Endodermal cell (in vitro differentiated cells): ENCODE results near the gene LZTS2. TPM values are rescaled to one million over a fixed set of nuclear protein-coding genes. Genes with fewer than 3 reads are reported as not detected.

ENCODE experiments used
- DNase-seq: peaks from one replicate; pipeline ENCODE4 v3.0.0-alpha.2; 2017
- H3K27ac ChIP-seq: 2 replicates; pipeline ENCODE4 v1.5.1; 2013; ENCODE audit warnings: mild to moderate bottlenecking, low read depth, low read length, moderate library complexity
- H3K27me3 ChIP-seq: 2 replicates; pipeline ENCODE4 v1.6.1; 2013; ENCODE audit warnings: mild to moderate bottlenecking, low read length, moderate library complexity; ENCODE audit not compliant: insufficient read depth, control insufficient read depth, poor library complexity, severe bottlenecking
- H3K36me3 ChIP-seq: 2 replicates; pipeline ENCODE4 v1.7.0; 2013; ENCODE audit warnings: mild to moderate bottlenecking, low read length, moderate library complexity; ENCODE audit not compliant: control insufficient read depth, insufficient read depth
- H3K4me1 ChIP-seq: one replicate; pipeline ENCODE4 v1.7.0; 2013; ENCODE audit warnings: low read length; ENCODE audit not compliant: control insufficient read depth, insufficient read depth
- H3K4me3 ChIP-seq: 2 replicates; pipeline ENCODE4 v1.5.1; 2013; ENCODE audit warnings: mild to moderate bottlenecking, low read length, moderate library complexity
- H3K9ac ChIP-seq: 2 replicates; pipeline ENCODE4 v1.6.1; 2013; ENCODE audit warnings: mild to moderate bottlenecking, low read length, moderate library complexity; ENCODE audit not compliant: poor library complexity, severe bottlenecking; ENCODE audit errors: extremely low read depth
- H3K9me3 ChIP-seq: 2 replicates; pipeline ENCODE4 v1.6.1; 2013; ENCODE audit warnings: mild to moderate bottlenecking, low read length, moderate library complexity; ENCODE audit not compliant: control insufficient read depth
- H3K27ac Mint-ChIP-seq: 2 replicates; pipeline ENCODE4 v1.8.0; 2020; ENCODE audit warnings: mixed read lengths
- H3K27me3 Mint-ChIP-seq: 2 replicates; pipeline ENCODE4 v1.8.0; 2021; ENCODE audit warnings: mild to moderate bottlenecking, mixed read lengths; ENCODE audit not compliant: insufficient read depth
- H3K36me3 Mint-ChIP-seq: 2 replicates; pipeline ENCODE4 v1.8.0; 2020; ENCODE audit warnings: low read depth, mixed read lengths
- H3K4me1 Mint-ChIP-seq: 2 replicates; pipeline ENCODE4 v1.8.0; 2020; ENCODE audit warnings: mixed read lengths
- H3K4me3 Mint-ChIP-seq: 2 replicates; pipeline ENCODE4 v1.8.0; 2020; ENCODE audit warnings: mild to moderate bottlenecking, moderate library complexity, mixed read lengths
- H3K9me3 Mint-ChIP-seq: 2 replicates; pipeline ENCODE4 v1.8.0; 2020; ENCODE audit warnings: mild to moderate bottlenecking, mixed read lengths
- WGBS, 2 experiments: methylation state at CpG; one replicate each; pipeline versions ENCODE4 v1.1.5 to v1.1.7; 2013; ENCODE audit warnings: missing lambda C conversion rate in 2 of 2, mixed read lengths in 1 of 2; ENCODE audit not compliant: insufficient coverage in 1 of 2, insufficient read length in 1 of 2; 5-methylcytosine and 5-hydroxymethylcytosine counted together
- total RNA-seq, 2 donors: library from RNA; stranded (reverse); fragmentation: NEBNext Ultra II Directional in 1 of 2; extraction: Animal tissue kit (Norgen Biotek cat#: 25700) in 1 of 2; gene quantifications; 2 replicates in 1 of 2; 3 replicates in 1 of 2; pipeline ENCODE4 v1.2.1, GENCODE V29; 2021
- TF ChIP-seq, protein P1 (sequence below): fragments of 200-600 bp; sonication (generic); conservative IDR thresholded peaks from 2 replicates; pipeline ENCODE4 v1.5.0; 2021; ENCODE audit warnings: antibody characterized with exemption, mild to moderate bottlenecking

LZTS2 gene
- total RNA-seq, 2 donors from 2014 or later: 76.8 to 85.9 TPM

DNA sequence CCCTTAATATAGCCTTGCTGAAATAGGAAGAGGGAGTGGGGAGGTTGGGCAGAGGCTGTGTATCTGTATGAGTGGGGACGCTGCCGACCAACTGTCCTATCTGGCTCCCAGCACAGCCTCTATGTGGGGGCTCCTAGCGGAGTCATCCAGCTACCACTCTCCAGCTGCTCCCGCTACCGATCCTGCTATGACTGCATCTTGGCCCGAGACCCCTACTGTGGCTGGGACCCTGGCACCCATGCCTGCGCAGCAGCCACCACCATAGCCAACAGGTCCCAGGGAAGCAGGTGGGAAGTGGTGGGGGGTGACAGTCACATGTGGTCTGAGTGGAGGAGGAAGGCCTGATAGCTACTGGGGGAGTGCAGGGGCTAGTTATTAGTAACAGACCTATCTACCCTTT is 18.9 kb upstream of the LZTS2 start:
- TF ChIP-seq, protein P1, sequence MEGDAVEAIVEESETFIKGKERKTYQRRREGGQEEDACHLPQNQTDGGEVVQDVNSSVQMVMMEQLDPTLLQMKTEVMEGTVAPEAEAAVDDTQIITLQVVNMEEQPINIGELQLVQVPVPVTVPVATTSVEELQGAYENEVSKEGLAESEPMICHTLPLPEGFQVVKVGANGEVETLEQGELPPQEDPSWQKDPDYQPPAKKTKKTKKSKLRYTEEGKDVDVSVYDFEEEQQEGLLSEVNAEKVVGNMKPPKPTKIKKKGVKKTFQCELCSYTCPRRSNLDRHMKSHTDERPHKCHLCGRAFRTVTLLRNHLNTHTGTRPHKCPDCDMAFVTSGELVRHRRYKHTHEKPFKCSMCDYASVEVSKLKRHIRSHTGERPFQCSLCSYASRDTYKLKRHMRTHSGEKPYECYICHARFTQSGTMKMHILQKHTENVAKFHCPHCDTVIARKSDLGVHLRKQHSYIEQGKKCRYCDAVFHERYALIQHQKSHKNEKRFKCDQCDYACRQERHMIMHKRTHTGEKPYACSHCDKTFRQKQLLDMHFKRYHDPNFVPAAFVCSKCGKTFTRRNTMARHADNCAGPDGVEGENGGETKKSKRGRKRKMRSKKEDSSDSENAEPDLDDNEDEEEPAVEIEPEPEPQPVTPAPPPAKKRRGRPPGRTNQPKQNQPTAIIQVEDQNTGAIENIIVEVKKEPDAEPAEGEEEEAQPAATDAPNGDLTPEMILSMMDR: no peak
- peaks cover 50% of the 10 kb centered on the region for H3K36me3 Mint-ChIP-seq
- no peak overlapping the region for H3K9ac ChIP-seq
- no peaks in the 10 kb centered on the region for H3K27me3 Mint-ChIP-seq
- WGBS, 2 experiments: 99% methylated on average over 7 of the region's 7 CpGs; no CpG with 5 or more reads in 1 of the 2 experiments
- H3K27ac ChIP-seq: no peak overlapping the region
- DNase-seq: peak; percentile 14
- no peaks in the 10 kb centered on the region for H3K4me1 ChIP-seq
- H3K4me3 ChIP-seq: no peak overlapping the region
- H3K27ac Mint-ChIP-seq: no peak overlapping the region
- no peaks in the 10 kb centered on the region for H3K27me3 ChIP-seq
- H3K36me3 ChIP-seq: peaks cover 36% of the 10 kb centered on the region
- no peaks in the 10 kb centered on the region for H3K4me1 Mint-ChIP-seq
- H3K9me3 Mint-ChIP-seq: no peaks in the 10 kb centered on the region
- no peak overlapping the region for H3K4me3 Mint-ChIP-seq
- no peaks in the 10 kb centered on the region for H3K9me3 ChIP-seq

DNA sequence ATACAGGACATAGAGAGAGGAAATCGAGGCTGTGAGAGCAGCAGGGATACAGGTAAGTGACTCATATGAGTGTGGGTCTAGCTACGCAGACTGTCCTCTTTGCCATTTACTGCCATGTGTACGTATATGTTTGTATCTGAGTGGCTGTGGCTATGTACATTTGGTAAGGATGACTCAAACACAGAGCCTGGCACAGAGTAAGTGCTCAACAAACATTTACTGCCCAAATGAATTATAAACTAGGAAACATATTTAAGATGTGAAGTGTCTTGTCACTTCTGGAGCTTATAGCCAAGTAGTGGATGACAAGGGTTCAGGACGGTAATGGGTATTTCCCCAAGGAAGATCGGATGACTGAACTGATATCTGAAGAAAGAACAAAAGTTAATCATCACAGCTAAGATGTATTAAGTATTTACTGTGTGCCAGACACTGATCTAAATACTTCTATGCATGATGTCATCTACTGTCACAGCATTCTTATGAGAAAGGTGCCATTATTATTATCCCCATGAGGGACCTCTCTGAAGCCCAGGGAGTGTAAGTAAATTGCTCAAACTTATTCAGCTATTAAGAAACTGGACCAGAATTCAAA is 18.3 kb upstream of the LZTS2 start:
- H3K9me3 ChIP-seq: no peaks in the 10 kb centered on the region
- no peaks in the 10 kb centered on the region for H3K27me3 ChIP-seq
- WGBS, 2 experiments: 83 to 88% methylated on average over 5 of the region's 5 CpGs
- peaks cover 41% of the 10 kb centered on the region for H3K36me3 ChIP-seq
- Mint-ChIP-seq H3K36me3 (peaks cover 47% of the 10 kb centered on the region), H3K4me1 (peaks cover 1% of the 10 kb centered on the region), H3K27me3 (no peaks in the 10 kb centered on the region), H3K27ac (no peak overlapping the region), H3K4me3 (no peak overlapping the region), H3K9me3 (no peaks in the 10 kb centered on the region)
- H3K9ac ChIP-seq: no peak overlapping the region
- DNase-seq: no peak
- TF ChIP-seq, protein P1: no peak
- no peak overlapping the region for H3K4me3 ChIP-seq
- H3K27ac ChIP-seq: no peak overlapping the region
- H3K4me1 ChIP-seq: no peaks in the 10 kb centered on the region

DNA sequence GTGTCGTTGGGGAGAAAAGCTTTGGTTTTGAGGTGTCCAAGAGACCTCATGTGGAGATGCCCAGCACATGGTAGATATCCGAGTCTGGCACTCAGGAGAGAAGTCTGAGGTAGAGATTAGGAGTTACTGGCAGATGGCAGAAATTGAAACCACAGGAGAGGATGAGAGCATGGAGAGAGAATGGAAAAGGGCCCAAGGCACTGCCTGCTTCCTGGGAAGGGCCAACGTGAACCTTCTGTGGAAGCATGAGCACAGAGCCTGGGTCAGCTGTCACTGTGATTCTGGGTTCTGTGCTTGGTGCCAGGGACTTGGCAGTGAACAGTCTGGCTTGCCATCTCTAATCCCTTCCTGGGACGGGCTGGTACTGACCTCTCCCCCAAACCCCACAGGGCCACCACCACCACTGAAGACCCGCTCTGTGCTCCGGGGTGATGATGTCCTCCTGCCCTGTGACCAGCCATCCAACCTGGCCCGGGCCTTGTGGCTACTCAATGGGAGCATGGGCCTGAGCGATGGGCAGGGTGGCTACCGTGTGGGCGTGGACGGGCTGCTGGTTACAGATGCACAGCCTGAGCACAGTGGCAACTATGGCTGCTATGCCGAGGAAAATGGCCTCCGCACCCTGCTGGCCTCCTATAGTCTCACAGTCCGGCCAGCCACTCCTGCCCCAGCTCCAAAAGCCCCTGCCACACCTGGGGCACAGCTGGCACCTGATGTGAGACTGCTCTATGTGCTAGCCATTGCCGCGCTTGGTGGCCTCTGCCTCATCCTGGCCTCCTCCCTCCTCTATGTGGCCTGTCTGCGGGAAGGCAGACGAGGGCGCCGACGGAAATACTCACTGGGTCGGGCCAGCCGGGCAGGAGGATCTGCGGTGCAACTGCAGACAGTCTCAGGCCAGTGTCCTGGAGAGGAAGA is 16.4 kb upstream of the LZTS2 start:
- no peak overlapping the region for H3K27ac Mint-ChIP-seq
- no peaks in the 10 kb centered on the region for H3K27me3 Mint-ChIP-seq
- peaks cover 40% of the 10 kb centered on the region for H3K36me3 Mint-ChIP-seq
- no peak overlapping the region for H3K9ac ChIP-seq
- 93 to 94% methylated on average over 15 to 24 of the region's 24 CpGs for WGBS, 2 experiments
- TF ChIP-seq, protein P1: no peak
- peaks cover 9% of the 10 kb centered on the region for H3K4me1 Mint-ChIP-seq
- no peak overlapping the region for H3K4me3 Mint-ChIP-seq
- no peaks in the 10 kb centered on the region for H3K9me3 ChIP-seq
- peaks cover 39% of the 10 kb centered on the region for H3K36me3 ChIP-seq
- H3K4me1 ChIP-seq: no peaks in the 10 kb centered on the region
- no peaks in the 10 kb centered on the region for H3K27me3 ChIP-seq
- no peak overlapping the region for H3K4me3 ChIP-seq
- DNase-seq: peak; percentile 39
- H3K9me3 Mint-ChIP-seq: no peaks in the 10 kb centered on the region
- H3K27ac ChIP-seq: no peak overlapping the region
